Adrenal gland (tissue), 5 donors: ENCODE measurements around the gene EDAR.

Experiments used
- CTCF ChIP-seq, 6 experiments: fragments of 450-650 bp in 4 of 6; fragments of 200-600 bp in 2 of 6; sonication (generic) in 1 of 6; IDR thresholded peaks; 1 replicate in 5 of 6; 2 replicates in 1 of 6; pipeline versions ENCODE4 v1.5.1 to v1.8.0; 2016 to 2021; ENCODE audit warnings: antibody characterized with exemption in 6 of 6, mild to moderate bottlenecking in 2 of 6, moderate library complexity in 1 of 6
- POLR2A ChIP-seq, 2 donors: fragments of 450-650 bp; IDR thresholded peaks; one replicate each; pipeline ENCODE4 v1.6.1; 2017; ENCODE audit warnings: antibody characterized with exemption in 2 of 2, mild to moderate bottlenecking in 2 of 2, moderate library complexity in 1 of 2
- donor health status: DM: no; HTN: no; CAD: no.

GRCh38 chr2:108934151-108934550 is 54.9 kb downstream of the EDAR start:
- no peak for TF ChIP-seq CTCF (IDR thresholded peaks at IDR 0.05)
- TF ChIP-seq POLR2A (IDR thresholded peaks at IDR 0.05), result no peak
